ENCODE results near the gene EPS15. TPM values are rescaled to one million over a fixed set of nuclear protein-coding genes. Genes with fewer than 3 reads are reported as not detected.

EPS15 gene
- total and polyA plus RNA-seq, 2 donors (not counting 1 experiment from before 2014, with no cell fraction given) = 40.3 to 151 TPM

DNA sequence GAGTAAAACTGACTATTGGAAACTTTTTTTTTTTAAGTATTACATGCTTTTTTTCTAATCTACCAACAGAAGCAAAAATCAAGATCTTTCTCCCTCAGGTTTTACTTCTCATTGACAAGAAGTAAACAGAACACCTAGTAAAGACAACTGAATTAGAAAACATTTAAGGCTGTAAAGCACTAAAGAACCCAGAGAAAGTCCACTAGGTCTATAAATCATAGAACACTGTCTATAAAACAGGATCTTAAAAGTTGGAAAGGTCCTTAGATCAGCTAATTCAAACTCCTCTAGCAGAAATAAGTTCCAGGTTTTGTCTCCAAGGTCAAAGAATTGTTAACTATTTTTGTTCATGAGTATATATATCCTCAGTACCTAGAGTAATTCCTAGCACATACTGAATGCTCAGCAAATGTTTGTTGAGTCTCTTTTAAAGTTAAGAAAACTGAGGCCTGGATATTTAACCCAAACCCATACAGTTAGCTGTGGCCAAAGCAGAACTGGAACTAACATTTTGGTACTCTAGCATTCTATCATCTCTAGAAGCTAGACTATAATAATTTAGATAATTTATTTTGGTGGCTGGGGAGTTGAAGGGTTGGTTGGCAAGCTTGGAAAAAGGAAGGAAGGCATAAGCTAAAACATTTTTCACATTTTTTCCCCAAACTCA is 3.0 kb downstream of the EPS15 start:
- Histone ChIP-seq H4K20me1 (ENCODE audit: control insufficient read depth, insufficient read depth, low read length, poor library complexity, severe bottlenecking) (peaks cover 14% of the 10 kb centered on the region), H3K4me3 (ENCODE audit: control extremely low read depth in 1 of 5, extremely low read depth in 1 of 5, insufficient read depth in 1 of 5, low read depth in 2 of 5, low read length in 4 of 5) (peak overlapping the region in 1 of 5 experiments; percentile 25)

More for the DNA sequence above, 3.0 kb downstream of the EPS15 start:
- peak; percentile 19 for DNase-seq
- Histone ChIP-seq H3K79me2 (ENCODE audit: control insufficient read depth, insufficient read depth, low read length) (peaks cover 75% of the 10 kb centered on the region), H3K27ac (ENCODE audit: low read length in 2 of 2) (peak overlapping the region; percentile 30 to 88), H3K27me3 (replicated peaks in 1 of 4; ENCODE audit: control extremely low read depth in 1 of 4, control insufficient read depth in 3 of 4, insufficient read depth in 4 of 4, low read length in 3 of 4) (no peaks in the 10 kb centered on the region), H3K9me3 (ENCODE audit: control extremely low read depth in 1 of 3, control insufficient read depth in 2 of 3, insufficient read depth in 1 of 3, low read length in 2 of 3) (no peaks in the 10 kb centered on the region), H2AFZ (ENCODE audit: insufficient read depth, low read depth, low read length, poor library complexity, severe bottlenecking) (peak overlapping the region; percentile 7), H3K4me1 (ENCODE audit: control insufficient read depth in 2 of 2, insufficient read depth in 2 of 2, low read length in 2 of 2) (peaks cover 49 to 66% of the 10 kb centered on the region in 2 donors), H3K4me2 (replicated peaks; ENCODE audit: low read depth, low read length, poor library complexity, severe bottlenecking) (peak overlapping the region; percentile 91), H3K36me3 (replicated peaks in 1 of 2; ENCODE audit: control extremely low read depth in 1 of 2, control insufficient read depth in 1 of 2, extremely low read depth in 1 of 2, insufficient read depth in 2 of 2, low read length in 1 of 2) (no peaks in the 10 kb centered on the region), H3K9ac (ENCODE audit: low read length) (peak overlapping the region; percentile 86)
- no peaks in the 10 kb centered on the region for H3K27me3 Mint-ChIP-seq
- H3K4me1 Mint-ChIP-seq = peaks cover 76% of the 10 kb centered on the region
- ATAC-seq (ENCODE audit: low read depth) = no peak
- POLR2A ChIA-PET = interaction anchor here (0.9 to 1.4 kb wide), 2 partner anchors 10 to 86 kb away, joined by 3 to 9 read pairs; no protein-coding TSS in a partner anchor
- H3K27ac Mint-ChIP-seq = peak overlapping the region; percentile 86
- H3K9me3 Mint-ChIP-seq (ENCODE audit: insufficient read depth) = no peaks in the 10 kb centered on the region
- CTCF ChIA-PET = interaction anchor here (0.9 to 2.8 kb wide), 3 partner anchors 10 to 28 kb away, joined by 3 to 8 read pairs (median 5); no protein-coding TSS in a partner anchor
- TF ChIP-seq, protein P1, sequence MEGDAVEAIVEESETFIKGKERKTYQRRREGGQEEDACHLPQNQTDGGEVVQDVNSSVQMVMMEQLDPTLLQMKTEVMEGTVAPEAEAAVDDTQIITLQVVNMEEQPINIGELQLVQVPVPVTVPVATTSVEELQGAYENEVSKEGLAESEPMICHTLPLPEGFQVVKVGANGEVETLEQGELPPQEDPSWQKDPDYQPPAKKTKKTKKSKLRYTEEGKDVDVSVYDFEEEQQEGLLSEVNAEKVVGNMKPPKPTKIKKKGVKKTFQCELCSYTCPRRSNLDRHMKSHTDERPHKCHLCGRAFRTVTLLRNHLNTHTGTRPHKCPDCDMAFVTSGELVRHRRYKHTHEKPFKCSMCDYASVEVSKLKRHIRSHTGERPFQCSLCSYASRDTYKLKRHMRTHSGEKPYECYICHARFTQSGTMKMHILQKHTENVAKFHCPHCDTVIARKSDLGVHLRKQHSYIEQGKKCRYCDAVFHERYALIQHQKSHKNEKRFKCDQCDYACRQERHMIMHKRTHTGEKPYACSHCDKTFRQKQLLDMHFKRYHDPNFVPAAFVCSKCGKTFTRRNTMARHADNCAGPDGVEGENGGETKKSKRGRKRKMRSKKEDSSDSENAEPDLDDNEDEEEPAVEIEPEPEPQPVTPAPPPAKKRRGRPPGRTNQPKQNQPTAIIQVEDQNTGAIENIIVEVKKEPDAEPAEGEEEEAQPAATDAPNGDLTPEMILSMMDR (IDR thresholded peaks at IDR 0.05) = no peak
- no peak for TF ChIP-seq EZH2 (IDR thresholded peaks at IDR 0.05; ENCODE audit: borderline replicate concordance, insufficient read depth, low read depth, low read length, poor library complexity, severe bottlenecking)
- intact Hi-C loops (cut with micrococcal nuclease) = loop anchor here (1.0 to 10.0 kb wide), 5 partner anchors 10 to 551 kb away; partner anchors contain the start of genes FAF1 and RNF11
- peak overlapping the region; percentile 89 for H3K4me3 Mint-ChIP-seq

All from B cell (primary cell).